GM12891 (cell line): ENCODE results near the gene ADM.

ENCODE experiments used
- PAX5 ChIP-seq: IDR thresholded peaks from 2 replicates; pipeline ENCODE4 v1.6.1; 2011; ENCODE audit warnings: low read length, moderate library complexity, mild to moderate bottlenecking; ENCODE audit not compliant: insufficient read depth, severe bottlenecking
- POLR2A ChIP-seq: IDR thresholded peaks from 2 replicates; pipeline ENCODE4 v1.6.1; 2011; ENCODE audit warnings: low read depth, low read length, control low read depth
- POLR2AphosphoS5 ChIP-seq: IDR thresholded peaks from 2 replicates; pipeline ENCODE4 v1.6.1; 2011; ENCODE audit warnings: low read depth, low read length, control low read depth
- POU2F2 ChIP-seq: IDR thresholded peaks from 2 replicates; pipeline ENCODE4 v1.6.1; 2011; ENCODE audit warnings: low read depth, mild to moderate bottlenecking, control low read depth, low read length, moderate library complexity
- SPI1 ChIP-seq: IDR thresholded peaks from 2 replicates; pipeline ENCODE4 v1.6.1; 2011; ENCODE audit warnings: low read depth, low read length, control low read depth
- TAF1 ChIP-seq: IDR thresholded peaks from 2 replicates; pipeline ENCODE4 v1.6.1; 2011; ENCODE audit warnings: low read depth, low read length, control low read depth

DNA sequence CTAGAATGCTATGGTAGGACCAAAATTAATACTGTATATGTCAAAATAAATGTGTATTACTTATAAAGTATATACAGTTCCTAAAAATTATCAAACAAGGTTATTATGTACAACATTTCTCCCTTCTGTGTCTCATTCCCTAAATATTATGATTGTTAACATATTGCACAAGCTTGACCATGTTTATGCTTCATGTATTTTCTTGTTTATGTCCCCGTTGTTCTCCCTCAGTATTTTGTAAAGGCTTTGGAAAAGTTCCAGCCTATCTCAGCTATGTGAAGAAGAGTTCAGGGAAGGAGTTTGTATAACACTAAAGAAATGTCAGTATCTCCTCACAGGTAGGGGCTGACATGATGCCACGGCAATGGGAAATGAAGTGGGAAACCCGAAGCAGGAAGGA lies 19.6 kb downstream of the ADM start:
- TF ChIP-seq POLR2AphosphoS5 = no peak
- no peak for TF ChIP-seq POLR2A
- no peak for TF ChIP-seq TAF1
- TF ChIP-seq SPI1 = no peak
- no peak for TF ChIP-seq PAX5
- no peak for TF ChIP-seq POU2F2
